GM21515 (cell line): ENCODE data around the gene EFHD2.
A peak's percentile ranks its signal among the peaks of the same experiment; 100 is the strongest.
"Not testable (repeated sequence)": the region's sequence is repeated elsewhere in the genome, so short reads cannot be mapped to it uniquely, and the experiment has no call there.

Source experiments
- ATAC-seq: cut with Tn5 transposase; IDR thresholded peaks from one replicate; pipeline ENCODE4 v1.9.1; 2021; ENCODE audit not compliant: unreplicated experiment

EFHD2 gene

GRCh38 chr1:15386164-15386749 lies 23.4 kb upstream of the EFHD2 start:
- ATAC-seq, result no peak

- no peak for ATAC-seq
Observed at GRCh38 chr1:15388201-15388880, 21.3 kb upstream of the EFHD2 start.

GRCh38 chr1:15389828-15390227 lies 19.9 kb upstream of the EFHD2 start:
- not testable (repeated sequence) for ATAC-seq

GRCh38 chr1:15390667-15391066 lies 19.0 kb upstream of the EFHD2 start:
- ATAC-seq, result no peak

- ATAC-seq, result no peak
Observed at GRCh38 chr1:15391366-15391765, 18.3 kb upstream of the EFHD2 start.

GRCh38 chr1:15393475-15394257 lies 16.0 kb upstream of the EFHD2 start:
- ATAC-seq, result no peak

- ATAC-seq, result no peak
Observed at GRCh38 chr1:15394258-15394690, 15.4 kb upstream of the EFHD2 start.

GRCh38 chr1:15397236-15397635 lies 12.5 kb upstream of the EFHD2 start:
- no peak for ATAC-seq

GRCh38 chr1:15399710-15400109 lies 10.0 kb upstream of the EFHD2 start:
- ATAC-seq, result no peak

- no peak for ATAC-seq
Observed at GRCh38 chr1:15400627-15401026, 9.1 kb upstream of the EFHD2 start.

GRCh38 chr1:15401391-15402055 lies 8.2 kb upstream of the EFHD2 start:
- ATAC-seq, result no peak

- ATAC-seq, result no peak
Observed at GRCh38 chr1:15402809-15403450, 6.8 kb upstream of the EFHD2 start.

- ATAC-seq, result no peak
Observed at GRCh38 chr1:15403962-15404580, 5.6 kb upstream of the EFHD2 start.

GRCh38 chr1:15405106-15405850 lies 4.4 kb upstream of the EFHD2 start:
- ATAC-seq, result no peak

GRCh38 chr1:15406614-15407559 lies 2.8 kb upstream of the EFHD2 start:
- no peak for ATAC-seq

GRCh38 chr1:15407580-15407979 lies 2.1 kb upstream of the EFHD2 start:
- no peak for ATAC-seq

- no peak for ATAC-seq
Observed at GRCh38 chr1:15408890-15409387, 749 bp upstream of the EFHD2 start.

GRCh38 chr1:15410223-15410883 lies 665 bp downstream of the EFHD2 start:
- ATAC-seq, result peak; percentile 2
